SH-SY5Y (cell line): ENCODE results near the gene TMEM30A.

Experiments
- GATA2 ChIP-seq: IDR thresholded peaks from 2 replicates; pipeline ENCODE4 v1.6.1; 2011; ENCODE audit warnings: mild to moderate bottlenecking, low read depth, low read length
- GATA3 ChIP-seq: IDR thresholded peaks from 2 replicates; pipeline ENCODE4 v1.6.1; 2011; ENCODE audit warnings: low read depth, mild to moderate bottlenecking, low read length, moderate library complexity

DNA sequence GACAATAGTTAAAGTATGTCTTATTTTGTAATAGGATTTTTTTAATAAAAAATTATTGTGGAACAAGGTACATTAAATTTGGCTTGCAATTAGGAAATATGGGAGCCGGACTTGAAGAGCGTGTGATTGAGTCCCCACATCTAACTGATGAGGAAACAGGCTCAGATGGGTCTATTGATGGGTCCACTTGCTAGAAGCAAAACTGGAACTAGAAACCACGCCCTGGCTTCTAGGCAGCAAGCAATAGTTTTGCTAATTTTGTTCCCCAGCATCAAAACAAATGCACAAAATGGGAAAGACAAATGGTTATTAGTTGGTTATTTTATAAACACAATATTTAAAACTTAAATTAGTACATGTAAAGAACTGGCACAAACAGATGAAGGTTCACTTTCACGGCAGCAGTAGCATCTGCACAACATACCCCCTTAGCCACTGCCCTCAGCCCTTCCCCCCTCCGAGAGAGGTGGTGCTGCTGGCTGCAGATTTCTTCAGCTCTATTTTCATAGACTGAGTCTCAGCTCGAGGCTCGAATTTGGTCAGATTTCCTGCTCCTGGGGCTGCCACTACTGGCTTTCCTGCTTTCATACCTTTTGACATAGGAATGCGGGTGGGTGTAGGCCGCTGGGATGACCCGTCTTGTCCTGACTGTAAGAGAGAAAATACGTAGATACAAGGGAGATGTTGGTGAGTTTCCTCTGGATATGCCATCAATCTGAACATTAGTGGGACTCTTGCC, 23.8 kb upstream of the TMEM30A start:
- no peak for TF ChIP-seq GATA3
- no peak for TF ChIP-seq GATA2
